HEK293 (cell line): ENCODE measurements around the gene PAN2.

Experiments
- EGR2 ChIP-seq: fragments of 450-650 bp; formaldehyde crosslinking; IDR thresholded peaks from 2 replicates; pipeline ENCODE4 v1.5.1; 2016; ENCODE audit warnings: low read depth, missing biosample characterization, missing genetic modification characterization
- GLIS1 ChIP-seq: fragments of 450-650 bp; formaldehyde crosslinking; IDR thresholded peaks from 2 replicates; pipeline ENCODE4 v1.5.1; 2016; ENCODE audit warnings: missing biosample characterization, missing genetic modification characterization
- GLIS2 ChIP-seq: fragments of 450-650 bp; formaldehyde crosslinking; IDR thresholded peaks from 2 replicates; pipeline ENCODE4 v1.5.1; 2016; ENCODE audit warnings: missing biosample characterization, missing genetic modification characterization
- KLF9 ChIP-seq: fragments of 450-650 bp; formaldehyde crosslinking; IDR thresholded peaks from 2 replicates; pipeline ENCODE4 v1.5.1; 2016; ENCODE audit warnings: missing biosample characterization, missing genetic modification characterization, low read depth
- SP3 ChIP-seq: fragments of 450-650 bp; formaldehyde crosslinking; IDR thresholded peaks from 2 replicates; pipeline ENCODE4 v1.5.1; 2016; ENCODE audit warnings: missing biosample characterization, missing genetic modification characterization
- SP7 ChIP-seq: fragments of 450-650 bp; formaldehyde crosslinking; IDR thresholded peaks from 2 replicates; pipeline ENCODE4 v1.5.1; 2016; ENCODE audit warnings: missing biosample characterization, missing genetic modification characterization
- WT1 ChIP-seq: fragments of 450-650 bp; formaldehyde crosslinking; IDR thresholded peaks from 2 replicates; pipeline ENCODE4 v1.5.1; 2016; ENCODE audit warnings: missing biosample characterization, missing genetic modification characterization
- ZBTB1 ChIP-seq: fragments of 450-650 bp; formaldehyde crosslinking; IDR thresholded peaks from 2 replicates; pipeline ENCODE4 v1.5.1; 2016; ENCODE audit warnings: missing biosample characterization, missing genetic modification characterization
- ZBTB21 ChIP-seq: fragments of 450-650 bp; formaldehyde crosslinking; IDR thresholded peaks from 2 replicates; pipeline ENCODE4 v1.5.1; 2017; ENCODE audit warnings: missing biosample characterization, missing genetic modification characterization
- ZIC2 ChIP-seq: fragments of 450-650 bp; formaldehyde crosslinking; IDR thresholded peaks from 2 replicates; pipeline ENCODE4 v1.5.1; 2016; ENCODE audit warnings: missing biosample characterization, missing genetic modification characterization
- ZNF133 ChIP-seq: fragments of 450-650 bp; formaldehyde crosslinking; IDR thresholded peaks from 2 replicates; pipeline ENCODE4 v1.5.1; 2016; ENCODE audit warnings: missing biosample characterization, missing genetic modification characterization
- ZNF138 ChIP-seq: fragments of 450-650 bp; formaldehyde crosslinking; IDR thresholded peaks from 2 replicates; pipeline ENCODE4 v1.5.1; 2016; ENCODE audit warnings: missing biosample characterization, missing genetic modification characterization, borderline replicate concordance
- ZNF148 ChIP-seq: fragments of 450-650 bp; formaldehyde crosslinking; IDR thresholded peaks from 2 replicates; pipeline ENCODE4 v1.5.0; 2017; ENCODE audit warnings: missing biosample characterization, missing genetic modification characterization, borderline replicate concordance
- ZNF2 ChIP-seq: fragments of 450-650 bp; formaldehyde crosslinking; IDR thresholded peaks from 2 replicates; pipeline ENCODE4 v1.5.1; 2016; ENCODE audit warnings: missing biosample characterization, missing genetic modification characterization
- ZNF239 ChIP-seq: fragments of 450-650 bp; formaldehyde crosslinking; IDR thresholded peaks from 2 replicates; pipeline ENCODE4 v1.5.1; 2016; ENCODE audit warnings: missing biosample characterization, missing genetic modification characterization
- ZNF266 ChIP-seq: fragments of 450-650 bp; formaldehyde crosslinking; IDR thresholded peaks from 2 replicates; pipeline ENCODE4 v1.5.1; 2016; ENCODE audit warnings: missing biosample characterization, missing genetic modification characterization, low read depth
- ZNF274 ChIP-seq, 2 experiments: fragments of 200-500 bp in 1 of 2; fragments of 450-650 bp in 1 of 2; sonication (Bioruptor generic) in 1 of 2; formaldehyde crosslinking in 1 of 2; IDR thresholded peaks; 2 replicates each; pipeline versions ENCODE4 v1.5.1 to v1.6.1; 2014 to 2016; ENCODE audit warnings: borderline replicate concordance in 1 of 2, inconsistent platforms in 1 of 2, low read length in 1 of 2, missing biosample characterization in 1 of 2, missing genetic modification characterization in 1 of 2
- ZNF292 ChIP-seq: fragments of 450-650 bp; formaldehyde crosslinking; IDR thresholded peaks from 2 replicates; pipeline ENCODE4 v1.5.1; 2016; ENCODE audit warnings: low read depth, missing biosample characterization, missing genetic modification characterization, borderline replicate concordance
- ZNF416 ChIP-seq: fragments of 450-650 bp; formaldehyde crosslinking; IDR thresholded peaks from 2 replicates; pipeline ENCODE4 v1.5.1; 2016; ENCODE audit warnings: missing biosample characterization, missing genetic modification characterization
- ZNF423 ChIP-seq: fragments of 450-650 bp; formaldehyde crosslinking; IDR thresholded peaks from 2 replicates; pipeline ENCODE4 v1.5.1; 2016; ENCODE audit warnings: missing biosample characterization, missing genetic modification characterization
- ZNF510 ChIP-seq: fragments of 450-650 bp; formaldehyde crosslinking; IDR thresholded peaks from 2 replicates; pipeline ENCODE4 v1.5.1; 2018; ENCODE audit warnings: mild to moderate bottlenecking, missing genetic modification characterization, missing biosample characterization; ENCODE audit not compliant: insufficient replicate concordance
- ZNF645 ChIP-seq: fragments of 450-650 bp; formaldehyde crosslinking; IDR thresholded peaks from 2 replicates; pipeline ENCODE4; 2016; ENCODE audit warnings: missing biosample characterization, missing genetic modification characterization
- ZNF664 ChIP-seq: fragments of 450-650 bp; formaldehyde crosslinking; IDR thresholded peaks from 2 replicates; pipeline ENCODE4 v1.5.1; 2016; ENCODE audit warnings: missing biosample characterization, missing genetic modification characterization
- ZNF701 ChIP-seq: fragments of 450-650 bp; formaldehyde crosslinking; IDR thresholded peaks from 2 replicates; pipeline ENCODE4 v1.5.1; 2016; ENCODE audit warnings: missing biosample characterization, missing genetic modification characterization
- ZNF768 ChIP-seq: fragments of 450-650 bp; formaldehyde crosslinking; IDR thresholded peaks from 2 replicates; pipeline ENCODE4 v1.5.1; 2018; ENCODE audit warnings: missing biosample characterization, mild to moderate bottlenecking, missing genetic modification characterization
- ZNF777 ChIP-seq: fragments of 450-650 bp; formaldehyde crosslinking; IDR thresholded peaks from 2 replicates; pipeline ENCODE4 v1.5.1; 2017; ENCODE audit warnings: missing biosample characterization, missing genetic modification characterization, borderline replicate concordance
- ZNF791 ChIP-seq: fragments of 450-650 bp; formaldehyde crosslinking; IDR thresholded peaks from 2 replicates; pipeline ENCODE4 v1.5.1; 2016; ENCODE audit warnings: missing biosample characterization, missing genetic modification characterization
- ZNF843 ChIP-seq: fragments of 450-650 bp; formaldehyde crosslinking; IDR thresholded peaks from 2 replicates; pipeline ENCODE4 v1.5.1; 2016; ENCODE audit warnings: missing biosample characterization, missing genetic modification characterization
- TF ChIP-seq, protein P1 (sequence below): fragments of 450-650 bp; formaldehyde crosslinking; IDR thresholded peaks from 2 replicates; pipeline ENCODE4 v1.5.1; 2017; ENCODE audit warnings: missing biosample characterization, mild to moderate bottlenecking, missing genetic modification characterization, moderate library complexity
- TF ChIP-seq, protein P2 (sequence below): fragments of 450-650 bp; formaldehyde crosslinking; IDR thresholded peaks from 2 replicates; pipeline ENCODE4 v1.5.1; 2017; ENCODE audit warnings: missing biosample characterization, missing genetic modification characterization

Gene PAN2

GRCh38 chr12:56359851-56360767 is 26.3 kb upstream of the PAN2 start, which contains the start of gene STAT2 (continued):
- TF ChIP-seq ZNF138 (tag by site-specific recombination), result no peak
- no peak for TF ChIP-seq ZNF416 (tag by site-specific recombination)
- TF ChIP-seq ZNF2 (tag by site-specific recombination), result no peak; the same call in 1 of the 2 replicates
- TF ChIP-seq WT1 (tag by site-specific recombination), result no peak; the same call in 1 of the 2 replicates
- no peak for TF ChIP-seq ZIC2 (tag by site-specific recombination)
- 0 out of 2 replicates have a peak, but pooled peaks have one; percentile 34 for TF ChIP-seq ZNF843 (tag by site-specific recombination)
- TF ChIP-seq ZBTB1, result no peak
- no peak for TF ChIP-seq ZNF292 (tag by site-specific recombination)
- peak; percentile 94 for TF ChIP-seq KLF9 (tag by site-specific recombination)
- no peak for TF ChIP-seq ZNF133 (tag by site-specific recombination)
- TF ChIP-seq ZNF510, result no peak
- TF ChIP-seq ZNF274 (IDR thresholded peaks at IDR 0.05; ENCODE audit: low read length), result no peak
- TF ChIP-seq ZNF274 (tag by site-specific recombination; IDR thresholded peaks at IDR 0.05; ENCODE audit: borderline replicate concordance), result no peak
- no peak for TF ChIP-seq ZNF768 (tag by site-specific recombination)
- TF ChIP-seq, protein P1, sequence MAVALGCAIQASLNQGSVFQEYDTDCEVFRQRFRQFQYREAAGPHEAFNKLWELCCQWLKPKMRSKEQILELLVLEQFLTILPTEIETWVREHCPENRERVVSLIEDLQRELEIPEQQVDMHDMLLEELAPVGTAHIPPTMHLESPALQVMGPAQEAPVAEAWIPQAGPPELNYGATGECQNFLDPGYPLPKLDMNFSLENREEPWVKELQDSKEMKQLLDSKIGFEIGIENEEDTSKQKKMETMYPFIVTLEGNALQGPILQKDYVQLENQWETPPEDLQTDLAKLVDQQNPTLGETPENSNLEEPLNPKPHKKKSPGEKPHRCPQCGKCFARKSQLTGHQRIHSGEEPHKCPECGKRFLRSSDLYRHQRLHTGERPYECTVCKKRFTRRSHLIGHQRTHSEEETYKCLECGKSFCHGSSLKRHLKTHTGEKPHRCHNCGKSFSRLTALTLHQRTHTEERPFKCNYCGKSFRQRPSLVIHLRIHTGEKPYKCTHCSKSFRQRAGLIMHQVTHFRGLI (tag by site-specific recombination), result no peak
- TF ChIP-seq ZNF777 (tag by site-specific recombination), result no peak
- TF ChIP-seq, protein P2, sequence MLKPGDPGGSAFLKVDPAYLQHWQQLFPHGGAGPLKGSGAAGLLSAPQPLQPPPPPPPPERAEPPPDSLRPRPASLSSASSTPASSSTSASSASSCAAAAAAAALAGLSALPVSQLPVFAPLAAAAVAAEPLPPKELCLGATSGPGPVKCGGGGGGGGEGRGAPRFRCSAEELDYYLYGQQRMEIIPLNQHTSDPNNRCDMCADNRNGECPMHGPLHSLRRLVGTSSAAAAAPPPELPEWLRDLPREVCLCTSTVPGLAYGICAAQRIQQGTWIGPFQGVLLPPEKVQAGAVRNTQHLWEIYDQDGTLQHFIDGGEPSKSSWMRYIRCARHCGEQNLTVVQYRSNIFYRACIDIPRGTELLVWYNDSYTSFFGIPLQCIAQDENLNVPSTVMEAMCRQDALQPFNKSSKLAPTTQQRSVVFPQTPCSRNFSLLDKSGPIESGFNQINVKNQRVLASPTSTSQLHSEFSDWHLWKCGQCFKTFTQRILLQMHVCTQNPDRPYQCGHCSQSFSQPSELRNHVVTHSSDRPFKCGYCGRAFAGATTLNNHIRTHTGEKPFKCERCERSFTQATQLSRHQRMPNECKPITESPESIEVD (tag by site-specific recombination), result no peak
- TF ChIP-seq SP7, result peak; percentile 46
- 0 out of 2 replicates have a peak, but pooled peaks have one; percentile 38 for TF ChIP-seq EGR2 (tag by site-specific recombination)
- TF ChIP-seq ZNF239, result no peak
- TF ChIP-seq GLIS2 (tag by site-specific recombination), result peak; percentile 99
- TF ChIP-seq GLIS1, result peak; percentile 90
- no peak for TF ChIP-seq ZNF701
- TF ChIP-seq ZBTB21 (tag by site-specific recombination), result no peak
- TF ChIP-seq ZNF423, result peak; percentile 75; the same call in 1 of the 2 replicates
- no peak for TF ChIP-seq ZNF266 (tag by site-specific recombination)
- no peak for TF ChIP-seq ZNF645 (tag by site-specific recombination)
- TF ChIP-seq ZNF664 (tag by site-specific recombination), result no peak
- TF ChIP-seq SP3, result peak; percentile 99
- TF ChIP-seq ZNF791 (tag by site-specific recombination), result no peak
- TF ChIP-seq ZNF148 (tag by site-specific recombination), result no peak
